A549 (cell line): Measurements from ENCODE around the gene TXNDC2. TPM values are rescaled to one million over a fixed set of nuclear protein-coding genes. Genes with fewer than 3 reads are reported as not detected.

ENCODE experiments used
- ATAC-seq, 2 experiments: fragments of 200-7000 bp in 1 of 2; fragments of >200 bp in 1 of 2; cut with Nextera tagmentation in 1 of 2; cut with Tn5 transposase in 1 of 2; 3 replicates each; pipeline versions ENCODE4 v1.8.0 to v1.9.1; 2018 to 2020; ENCODE audit warnings: mild to moderate bottlenecking in 1 of 2, moderate library complexity in 1 of 2
- CTCF ChIA-PET: fragments of 300-600 bp; sonication (Branson Sonifier 250); formaldehyde crosslinking; extraction: SDS; loops from one replicate; lab custom pipeline; 2021; ENCODE audit warnings: antibody characterized with exemption, inconsistent platforms; lab: Yijun Ruan, JAX
- POLR2A ChIA-PET: fragments of 350-600 bp; formaldehyde crosslinking; extraction: SDS; loops from one replicate; lab custom pipeline; 2021; ENCODE audit warnings: antibody characterized with exemption, inconsistent platforms; lab: Yijun Ruan, JAX
- DNase-seq, 2 experiments: peaks; one replicate each; pipeline versions ENCODE4 v3.0.0 to v3.0.0-alpha.2; 2011 to 2016; ENCODE audit warnings: low read depth in 1 of 2, low spot score in 1 of 2
- FAIRE-seq: peaks from 2 replicates; lab custom pipeline; 2011; peaks lifted over from hg19 to GRCh38; lab: Jason Lieb, UNC
- H3K27ac ChIP-seq, 2 experiments: fragments of >200 bp; sonication (Bioruptor Twin); formaldehyde crosslinking; 3 replicates each; pipeline ENCODE4 v1.5.1; 2016 to 2017
- H3K4me1 ChIP-seq: fragments of >200 bp; sonication (Bioruptor Twin); formaldehyde crosslinking; 3 replicates; pipeline ENCODE4 v1.6.1; 2016
- H3K4me2 ChIP-seq: fragments of >200 bp; sonication (Bioruptor Twin); formaldehyde crosslinking; 3 replicates; pipeline ENCODE4 v1.6.1; 2016
- H3K4me3 ChIP-seq: fragments of >200 bp; sonication (Bioruptor Twin); formaldehyde crosslinking; 3 replicates; pipeline ENCODE4 v1.5.1; 2016
- H3K9me3 ChIP-seq: fragments of >200 bp; sonication (Bioruptor Twin); formaldehyde crosslinking; 3 replicates; pipeline ENCODE4 v1.6.1; 2016
- ATOH8 ChIP-seq: fragments of 250-450 bp; sonication (Bioruptor Pico); IDR thresholded peaks from 2 replicates; pipeline ENCODE4 v1.5.0; 2020; ENCODE audit warnings: low read depth, mild to moderate bottlenecking, moderate library complexity
- CEBPB ChIP-seq, 2 experiments: fragments of >200 bp in 1 of 2; sonication (Bioruptor Twin) in 1 of 2; formaldehyde crosslinking in 1 of 2; IDR thresholded peaks; 2 replicates each; pipeline ENCODE4 v1.6.1; 2012 to 2016
- CTCF ChIP-seq: fragments of >200 bp; sonication (Bioruptor Twin); formaldehyde crosslinking; IDR thresholded peaks from 3 replicates; pipeline ENCODE4 v1.5.1; 2016
- EHF ChIP-seq: fragments of 250-450 bp; sonication (Bioruptor Pico); IDR thresholded peaks from 2 replicates; pipeline ENCODE4 v1.5.0; 2020; ENCODE audit warnings: mild to moderate bottlenecking
- ELK1 ChIP-seq: fragments of 150-350 bp; IDR thresholded peaks from 2 replicates; pipeline ENCODE4 v1.6.1; 2014; ENCODE audit warnings: low read depth, mild to moderate bottlenecking, low read length
- FOSB ChIP-seq: fragments of 250-450 bp; sonication (Bioruptor Pico); IDR thresholded peaks from 2 replicates; pipeline ENCODE4 v1.5.0; 2020; ENCODE audit warnings: mild to moderate bottlenecking, moderate library complexity
- HEYL ChIP-seq: fragments of 250-450 bp; sonication (Bioruptor Pico); IDR thresholded peaks from 2 replicates; pipeline ENCODE4 v1.8.0; 2021; ENCODE audit warnings: mild to moderate bottlenecking, moderate library complexity
- HMGXB4 ChIP-seq: fragments of 250-450 bp; sonication (Bioruptor Pico); IDR thresholded peaks from 2 replicates; pipeline ENCODE4 v1.5.0; 2021; ENCODE audit warnings: mild to moderate bottlenecking, moderate library complexity, borderline replicate concordance
- HOXA7 ChIP-seq: fragments of 250-450 bp; sonication (Bioruptor Pico); IDR thresholded peaks from 2 replicates; pipeline ENCODE4 v1.5.0; 2020; ENCODE audit warnings: mild to moderate bottlenecking, moderate library complexity
- HOXB13 ChIP-seq: fragments of 250-450 bp; sonication (Bioruptor Pico); IDR thresholded peaks from 2 replicates; pipeline ENCODE4 v1.5.0; 2020; ENCODE audit warnings: low read depth, mild to moderate bottlenecking, moderate library complexity
- JUNB ChIP-seq: fragments of >200 bp; sonication (Bioruptor Twin); formaldehyde crosslinking; IDR thresholded peaks from 2 replicates; pipeline ENCODE4 v1.6.1; 2016
- KDM1A ChIP-seq: fragments of 200-600 bp; sonication (generic); IDR thresholded peaks from 2 replicates; pipeline ENCODE4 v1.6.1; 2016; ENCODE audit warnings: low read depth, mild to moderate bottlenecking
- MAZ ChIP-seq: fragments of 150-350 bp; IDR thresholded peaks from 2 replicates; pipeline ENCODE4 v1.6.1; 2014; ENCODE audit warnings: antibody characterized with exemption, low read depth, low read length, borderline replicate concordance
- MYC ChIP-seq: IDR thresholded peaks from 2 replicates; pipeline ENCODE4 v1.6.1; 2012; ENCODE audit warnings: mild to moderate bottlenecking, inconsistent platforms, low read length, improper control_type of control experiment, borderline replicate concordance
- NFE2L2 ChIP-seq: fragments of 150-350 bp; conservative IDR thresholded peaks from 2 replicates; pipeline ENCODE4 v1.6.1; 2014; ENCODE audit warnings: low read length
- NPAS2 ChIP-seq: fragments of 250-450 bp; sonication (Bioruptor Pico); IDR thresholded peaks from 2 replicates; pipeline ENCODE4 v1.8.0; 2022; ENCODE audit warnings: mild to moderate bottlenecking, moderate library complexity, borderline replicate concordance
- POLR2A ChIP-seq: IDR thresholded peaks from 2 replicates; pipeline ENCODE4 v1.6.1; 2012; ENCODE audit warnings: mild to moderate bottlenecking, low read length
- RARB ChIP-seq: fragments of 250-450 bp; sonication (Bioruptor Pico); IDR thresholded peaks from 2 replicates; pipeline ENCODE4 v1.8.0; 2021; ENCODE audit warnings: mild to moderate bottlenecking, moderate library complexity
- RCOR1 ChIP-seq: fragments of 150-350 bp; IDR thresholded peaks from 2 replicates; pipeline ENCODE4 v1.6.1; 2014; ENCODE audit warnings: antibody characterized with exemption, low read length, low read depth
- REST ChIP-seq: fragments of 200-600 bp; sonication (generic); IDR thresholded peaks from 2 replicates; pipeline ENCODE4 v1.6.1; 2016; ENCODE audit warnings: antibody characterized with exemption, mild to moderate bottlenecking, moderate library complexity
- RNF2 ChIP-seq: fragments of 200-600 bp; sonication (generic); IDR thresholded peaks from 2 replicates; pipeline ENCODE4 v1.6.1; 2016; ENCODE audit warnings: low read depth, mild to moderate bottlenecking, antibody characterized with exemption, moderate library complexity, borderline replicate concordance
- SMC3 ChIP-seq: fragments of >200 bp; sonication (Bioruptor Twin); formaldehyde crosslinking; IDR thresholded peaks from 3 replicates; pipeline ENCODE4 v1.6.1; 2018; ENCODE audit warnings: inconsistent platforms
- USF2 ChIP-seq: fragments of 450-650 bp; IDR thresholded peaks from 2 replicates; pipeline ENCODE4 v1.6.1; 2014; ENCODE audit warnings: antibody characterized with exemption
- ZC3H11A ChIP-seq: fragments of 450-650 bp; IDR thresholded peaks from 2 replicates; pipeline ENCODE4 v1.6.1; 2014; ENCODE audit warnings: antibody characterized with exemption, mild to moderate bottlenecking
- ZNF302 ChIP-seq: fragments of 250-450 bp; sonication (Bioruptor Pico); IDR thresholded peaks from 2 replicates; pipeline ENCODE4 v1.9.0; 2021; ENCODE audit warnings: inconsistent platforms, mild to moderate bottlenecking, moderate library complexity
- WGBS: methylation state at CpG from one replicate; pipeline ENCODE4 v1.1.6; 2017; ENCODE audit errors: missing lambda C conversion rate; 5-methylcytosine and 5-hydroxymethylcytosine counted together
- polyA plus RNA-seq, 4 experiments: library from polyadenylated mRNA; depleted of rRNA in 3 of 4; stranded (reverse); fragments of >200 nt; fragmentation: RNase III in 1 of 4; extraction: RNeasy Plus Mini Kit Qiagen cat#74134 plus additional on column Dnase treatment in 1 of 4; gene quantifications; 2 replicates in 3 of 4; 3 replicates in 1 of 4; pipeline ENCODE4 v1.2.3, GENCODE V29; 2011 to 2017

The TXNDC2 gene
- polyA plus RNA-seq, 2 of the 4 experiments (the other 2 are of a cell fraction) = 0.06 to 0.16 TPM

- Histone ChIP-seq H3K4me1 (peaks cover 12% of the 10 kb centered on the region; the same call in 2 of the 3 replicates), H3K4me2 (no peak overlapping the region), H3K4me3 (no peak overlapping the region), H3K27ac (peak overlapping the region; percentile 24 to 46; a peak in 2 of 6 replicates), H3K9me3 (peaks cover 7% of the 10 kb centered on the region; the same call in 1 of the 3 replicates)
- DNase-seq (no peak), ATAC-seq (no peak), FAIRE-seq (no peak)
- POLR2A ChIA-PET = no interaction called here
- TF ChIP-seq FOSB (CRISPR knock-in tag) (no peak), NFE2L2 (no peak), NPAS2 (CRISPR knock-in tag) (no peak), SMC3 (no peak), HOXB13 (CRISPR knock-in tag) (no peak), ATOH8 (no peak), EHF (CRISPR knock-in tag) (no peak), POLR2A (no peak), CEBPB (IDR thresholded peaks at IDR 0.05) (no peak), MYC (no peak), USF2 (no peak), ELK1 (no peak), RNF2 (no peak)
- 85% methylated on average over 12 of the region's 12 CpGs for WGBS
- CTCF ChIA-PET = no interaction called here
These were observed 30.7 kb upstream of the TXNDC2 start for GRCh38 chr18:9854801-9855676.

- no peak overlapping the region for H3K4me2 ChIP-seq
- H3K4me1 ChIP-seq = peaks cover 12% of the 10 kb centered on the region; the same call in 2 of the 3 replicates
- WGBS = 94% methylated on average over 9 of the region's 9 CpGs
- peaks cover 7% of the 10 kb centered on the region; the same call in 1 of the 3 replicates for H3K9me3 ChIP-seq
- FAIRE-seq (no peak), ATAC-seq (no peak), DNase-seq (no peak)
- ChIA-PET CTCF (no interaction called here), POLR2A (no interaction called here)
- H3K27ac ChIP-seq = peak overlapping the region; percentile 24 to 46; a peak in 1 of 6 replicates
- H3K4me3 ChIP-seq = no peak overlapping the region
- TF ChIP-seq KDM1A (no peak), HOXA7 (CRISPR knock-in tag) (no peak), REST (no peak), ZNF302 (no peak), JUNB (no peak), CTCF (no peak), FOSB (CRISPR knock-in tag) (no peak), RARB (no peak), HEYL (no peak), USF2 (no peak), RCOR1 (no peak), ZC3H11A (no peak), HMGXB4 (CRISPR knock-in tag) (no peak), NFE2L2 (no peak), MAZ (no peak)
These were observed 30.1 kb upstream of the TXNDC2 start for GRCh38 chr18:9855681-9856080.
